Measurements from ENCODE around the gene NFIL3.

The NFIL3 gene

DNA sequence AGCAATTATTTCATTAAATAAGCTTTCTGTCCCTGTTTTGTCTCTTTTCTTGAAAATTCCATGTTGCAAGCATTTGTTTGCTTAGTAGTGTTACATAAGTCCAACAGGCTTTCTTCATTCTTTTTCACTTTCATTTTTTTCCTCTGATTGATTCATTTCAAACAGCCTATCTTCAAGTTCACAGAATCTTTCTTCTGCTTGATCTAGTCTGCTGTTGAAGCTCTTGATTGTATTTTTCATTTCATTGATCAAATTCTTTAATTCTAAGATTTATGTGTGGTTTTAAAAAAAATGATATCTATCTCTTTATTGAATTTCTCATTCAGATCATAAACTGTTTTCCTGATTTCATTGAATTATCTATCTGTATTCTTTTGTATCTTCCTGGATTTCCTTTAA, 20.4 kb upstream of the NFIL3 start:
- no peak for DNase-seq (ENCODE audit: extremely low read depth, low read depth)
- TF ChIP-seq, protein P1, sequence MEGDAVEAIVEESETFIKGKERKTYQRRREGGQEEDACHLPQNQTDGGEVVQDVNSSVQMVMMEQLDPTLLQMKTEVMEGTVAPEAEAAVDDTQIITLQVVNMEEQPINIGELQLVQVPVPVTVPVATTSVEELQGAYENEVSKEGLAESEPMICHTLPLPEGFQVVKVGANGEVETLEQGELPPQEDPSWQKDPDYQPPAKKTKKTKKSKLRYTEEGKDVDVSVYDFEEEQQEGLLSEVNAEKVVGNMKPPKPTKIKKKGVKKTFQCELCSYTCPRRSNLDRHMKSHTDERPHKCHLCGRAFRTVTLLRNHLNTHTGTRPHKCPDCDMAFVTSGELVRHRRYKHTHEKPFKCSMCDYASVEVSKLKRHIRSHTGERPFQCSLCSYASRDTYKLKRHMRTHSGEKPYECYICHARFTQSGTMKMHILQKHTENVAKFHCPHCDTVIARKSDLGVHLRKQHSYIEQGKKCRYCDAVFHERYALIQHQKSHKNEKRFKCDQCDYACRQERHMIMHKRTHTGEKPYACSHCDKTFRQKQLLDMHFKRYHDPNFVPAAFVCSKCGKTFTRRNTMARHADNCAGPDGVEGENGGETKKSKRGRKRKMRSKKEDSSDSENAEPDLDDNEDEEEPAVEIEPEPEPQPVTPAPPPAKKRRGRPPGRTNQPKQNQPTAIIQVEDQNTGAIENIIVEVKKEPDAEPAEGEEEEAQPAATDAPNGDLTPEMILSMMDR (IDR thresholded peaks at IDR 0.05; ENCODE audit: low read depth, low read length): no peak

DNA sequence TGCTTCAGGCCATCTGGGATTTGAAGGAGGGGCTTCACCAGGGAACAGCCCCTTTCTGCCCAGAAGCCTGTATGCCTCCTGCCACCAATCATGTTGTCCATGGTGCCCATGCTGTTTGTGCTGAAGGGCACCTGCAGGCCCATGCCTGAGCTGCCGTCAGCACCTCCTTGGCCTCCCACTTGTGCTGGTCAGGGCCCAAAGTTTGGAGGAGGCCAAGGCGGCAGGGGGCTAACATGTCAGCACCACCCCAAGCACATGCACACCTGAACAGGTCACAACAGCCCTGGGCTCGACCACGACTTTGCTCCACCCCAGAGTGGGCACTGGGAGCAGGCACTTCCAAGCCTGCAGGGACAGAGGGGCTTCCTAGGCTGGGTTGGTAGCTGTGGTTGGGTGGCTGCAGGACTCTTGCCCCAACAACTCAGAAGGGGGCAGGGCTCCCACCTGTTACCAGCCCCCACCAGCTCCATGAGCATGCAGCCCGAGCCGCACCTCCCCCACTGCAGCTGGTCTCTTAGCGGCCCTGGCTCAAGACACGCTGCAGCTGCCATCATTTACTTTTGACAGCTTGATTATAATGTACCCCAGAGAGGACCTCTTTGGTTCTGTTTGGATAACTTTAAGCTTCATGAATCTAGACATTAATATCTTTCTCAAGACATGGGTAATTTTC, 19.8 kb upstream of the NFIL3 start:
- TF ChIP-seq, protein P1 (IDR thresholded peaks at IDR 0.05; ENCODE audit: low read depth, low read length): no peak
- no peak for DNase-seq (ENCODE audit: extremely low read depth, low read depth)

DNA sequence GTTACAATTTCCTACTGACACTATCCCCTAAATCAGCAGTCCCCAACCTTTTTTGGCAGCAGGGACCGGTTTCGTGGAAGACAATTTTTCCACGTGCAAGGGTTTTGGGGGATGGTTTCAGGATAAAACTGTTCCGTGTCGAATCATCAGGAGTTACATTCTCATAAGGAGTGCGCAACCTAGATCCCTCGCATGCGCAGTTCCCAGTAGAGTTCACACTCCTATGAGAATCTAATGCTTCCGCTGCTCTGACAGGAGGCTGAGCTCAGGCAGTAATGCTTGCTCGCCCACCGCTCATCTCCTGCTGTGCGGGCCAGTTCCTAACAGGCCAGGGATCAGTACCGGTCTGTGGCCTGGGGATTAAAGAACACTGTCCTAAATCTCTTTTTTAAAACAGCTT, 13.2 kb upstream of the NFIL3 start:
- DNase-seq (ENCODE audit: extremely low read depth, low read depth): no peak
- TF ChIP-seq, protein P1 (IDR thresholded peaks at IDR 0.05; ENCODE audit: low read depth, low read length): no peak

DNA sequence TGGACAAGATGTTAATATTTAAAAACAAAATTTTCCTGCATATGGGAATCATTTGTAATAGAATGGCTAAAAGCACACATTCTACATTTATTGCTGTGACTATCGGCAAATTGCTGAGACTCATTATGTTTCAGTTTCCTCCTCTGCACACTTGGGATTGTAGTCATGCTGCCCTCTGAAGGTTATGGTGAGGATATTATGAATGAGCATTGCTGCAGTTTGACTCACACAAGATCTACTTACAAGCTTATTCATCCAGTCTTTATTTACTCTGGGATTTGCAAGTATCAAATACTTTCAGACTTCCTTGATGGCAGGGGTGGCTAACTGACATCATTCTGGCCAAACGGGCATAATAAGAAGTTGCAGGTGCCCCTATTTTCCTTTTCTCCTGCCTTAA, 9.5 kb upstream of the NFIL3 start:
- TF ChIP-seq, protein P1 (IDR thresholded peaks at IDR 0.05; ENCODE audit: low read depth, low read length): peak; percentile 54
- DNase-seq (ENCODE audit: extremely low read depth, low read depth): peak; percentile 89

DNA sequence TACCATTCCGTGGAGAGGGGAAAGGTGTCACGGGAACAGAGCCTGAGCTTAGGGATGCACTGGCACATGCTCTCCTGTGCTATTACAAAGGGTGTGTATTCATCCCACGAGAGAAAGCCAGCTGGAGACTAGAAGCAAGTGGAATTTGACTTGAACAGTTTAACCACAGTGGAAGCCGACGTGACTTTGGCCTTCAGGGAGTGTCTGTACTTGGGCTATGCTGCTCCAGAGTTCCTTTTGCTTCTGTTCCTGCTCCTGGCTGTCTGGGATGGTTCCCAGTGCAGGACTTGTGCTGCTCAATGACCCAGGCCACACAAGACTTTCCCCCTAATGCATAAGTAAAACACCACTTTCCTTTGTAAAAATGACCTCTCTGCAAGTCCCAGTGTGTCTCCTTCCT, 7.9 kb upstream of the NFIL3 start:
- DNase-seq (ENCODE audit: extremely low read depth, low read depth): no peak
- TF ChIP-seq, protein P1 (IDR thresholded peaks at IDR 0.05; ENCODE audit: low read depth, low read length): no peak

DNA sequence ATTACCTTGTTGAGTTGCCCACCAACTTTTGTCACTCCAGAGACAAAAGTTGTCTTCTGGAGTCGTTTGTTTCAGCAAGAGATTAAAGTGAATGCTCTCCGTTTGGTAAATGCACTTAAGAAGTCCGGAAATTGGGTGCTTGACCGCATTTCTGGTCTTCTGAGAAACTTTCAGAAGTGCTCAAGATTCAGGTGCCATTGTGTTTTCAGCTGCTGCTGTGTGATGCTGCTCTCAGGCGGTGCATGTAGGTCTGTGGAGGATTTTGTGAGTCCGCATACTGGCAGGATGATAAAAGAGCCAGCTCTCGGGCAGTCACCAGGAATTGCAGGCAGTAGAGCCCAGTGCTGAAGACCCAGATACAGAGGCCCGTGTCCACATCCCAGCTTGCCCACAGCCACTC, 5.9 kb upstream of the NFIL3 start:
- DNase-seq (ENCODE audit: extremely low read depth, low read depth): no peak
- TF ChIP-seq, protein P1 (IDR thresholded peaks at IDR 0.05; ENCODE audit: low read depth, low read length): no peak

DNA sequence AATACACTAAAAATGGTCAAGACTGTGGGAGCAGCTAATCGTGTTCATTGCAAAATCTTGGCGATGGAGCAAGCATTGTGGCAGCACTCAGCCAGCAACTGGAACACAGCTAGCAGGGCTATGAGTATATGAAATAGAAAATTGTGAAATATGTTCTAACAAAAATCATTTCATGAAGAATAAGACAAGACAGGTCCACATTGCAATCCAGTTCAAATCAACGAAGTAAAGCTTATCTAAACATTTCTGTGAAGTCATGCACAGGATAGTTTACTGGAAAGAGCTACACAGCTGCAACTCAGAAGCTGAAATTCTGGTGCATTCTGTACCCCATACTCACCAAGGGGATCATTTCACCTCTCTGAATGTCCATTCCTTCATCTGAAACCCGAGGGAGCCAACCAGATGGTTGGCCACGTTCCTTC, 5.3 kb upstream of the NFIL3 start:
- peak; percentile 76 for DNase-seq (ENCODE audit: extremely low read depth, low read depth)
- TF ChIP-seq, protein P1 (IDR thresholded peaks at IDR 0.05; ENCODE audit: low read depth, low read length): no peak

Data from AG09319 (cell line).